Globus pallidus (tissue), 1 donor: ENCODE results near the gene TCOF1.

ENCODE experiments used
- DNase-seq: peaks from one replicate; pipeline ENCODE4 v3.0.0-alpha.2; 2015; ENCODE audit warnings: low spot score

TCOF1 gene, protein sequence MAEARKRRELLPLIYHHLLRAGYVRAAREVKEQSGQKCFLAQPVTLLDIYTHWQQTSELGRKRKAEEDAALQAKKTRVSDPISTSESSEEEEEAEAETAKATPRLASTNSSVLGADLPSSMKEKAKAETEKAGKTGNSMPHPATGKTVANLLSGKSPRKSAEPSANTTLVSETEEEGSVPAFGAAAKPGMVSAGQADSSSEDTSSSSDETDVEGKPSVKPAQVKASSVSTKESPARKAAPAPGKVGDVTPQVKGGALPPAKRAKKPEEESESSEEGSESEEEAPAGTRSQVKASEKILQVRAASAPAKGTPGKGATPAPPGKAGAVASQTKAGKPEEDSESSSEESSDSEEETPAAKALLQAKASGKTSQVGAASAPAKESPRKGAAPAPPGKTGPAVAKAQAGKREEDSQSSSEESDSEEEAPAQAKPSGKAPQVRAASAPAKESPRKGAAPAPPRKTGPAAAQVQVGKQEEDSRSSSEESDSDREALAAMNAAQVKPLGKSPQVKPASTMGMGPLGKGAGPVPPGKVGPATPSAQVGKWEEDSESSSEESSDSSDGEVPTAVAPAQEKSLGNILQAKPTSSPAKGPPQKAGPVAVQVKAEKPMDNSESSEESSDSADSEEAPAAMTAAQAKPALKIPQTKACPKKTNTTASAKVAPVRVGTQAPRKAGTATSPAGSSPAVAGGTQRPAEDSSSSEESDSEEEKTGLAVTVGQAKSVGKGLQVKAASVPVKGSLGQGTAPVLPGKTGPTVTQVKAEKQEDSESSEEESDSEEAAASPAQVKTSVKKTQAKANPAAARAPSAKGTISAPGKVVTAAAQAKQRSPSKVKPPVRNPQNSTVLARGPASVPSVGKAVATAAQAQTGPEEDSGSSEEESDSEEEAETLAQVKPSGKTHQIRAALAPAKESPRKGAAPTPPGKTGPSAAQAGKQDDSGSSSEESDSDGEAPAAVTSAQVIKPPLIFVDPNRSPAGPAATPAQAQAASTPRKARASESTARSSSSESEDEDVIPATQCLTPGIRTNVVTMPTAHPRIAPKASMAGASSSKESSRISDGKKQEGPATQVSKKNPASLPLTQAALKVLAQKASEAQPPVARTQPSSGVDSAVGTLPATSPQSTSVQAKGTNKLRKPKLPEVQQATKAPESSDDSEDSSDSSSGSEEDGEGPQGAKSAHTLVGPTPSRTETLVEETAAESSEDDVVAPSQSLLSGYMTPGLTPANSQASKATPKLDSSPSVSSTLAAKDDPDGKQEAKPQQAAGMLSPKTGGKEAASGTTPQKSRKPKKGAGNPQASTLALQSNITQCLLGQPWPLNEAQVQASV (N-terminal part only)

DNA sequence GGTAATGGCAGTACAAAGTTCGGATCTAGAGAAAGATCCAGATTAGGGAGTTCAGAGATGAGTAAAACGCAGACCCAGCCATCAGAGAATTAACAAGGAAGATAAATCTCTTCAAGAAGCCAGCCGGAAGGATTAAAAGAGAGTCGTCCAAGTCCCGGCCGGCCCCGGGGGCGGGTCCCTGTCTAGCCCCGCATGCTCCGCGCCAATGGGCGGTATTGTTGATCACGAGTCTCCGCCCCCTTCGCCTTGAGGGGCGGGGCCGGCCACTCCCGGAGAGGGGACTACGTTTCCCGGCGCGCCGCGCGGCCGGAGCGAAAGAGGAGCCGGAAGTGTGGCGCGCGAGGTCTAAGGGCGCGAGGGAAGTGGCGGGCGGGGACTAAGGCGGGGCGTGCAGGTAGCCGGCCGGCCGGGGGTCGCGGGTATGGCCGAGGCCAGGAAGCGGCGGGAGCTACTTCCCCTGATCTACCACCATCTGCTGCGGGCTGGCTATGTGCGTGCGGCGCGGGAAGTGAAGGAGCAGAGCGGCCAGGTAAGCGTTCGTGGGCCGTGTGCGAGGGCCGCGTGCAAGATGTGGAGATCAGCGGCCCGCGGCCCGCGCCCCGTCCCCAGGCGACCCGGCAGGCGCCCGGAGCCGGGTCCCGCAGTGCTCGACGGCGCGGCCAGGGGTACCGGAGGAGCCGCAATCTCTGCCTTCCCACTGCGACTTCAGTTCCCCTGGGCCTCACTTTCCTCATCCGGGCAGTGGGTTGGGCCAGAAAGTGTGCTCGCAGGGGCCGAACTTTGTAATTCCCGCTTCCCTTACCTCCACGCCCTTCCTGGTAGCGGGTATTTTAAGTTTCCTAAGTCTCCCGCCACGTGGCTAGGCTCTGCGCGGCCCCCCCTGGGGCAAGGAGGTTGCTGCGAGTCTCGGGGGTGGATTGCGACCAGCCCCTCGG lies at the start of gene TCOF1:
TCOF1 (plus strand) TSS at position 372 of the 935 bp plus-strand sequence; CDS start at position 422, 50 bp downstream.
- peak; percentile 95 for DNase-seq

DNA sequence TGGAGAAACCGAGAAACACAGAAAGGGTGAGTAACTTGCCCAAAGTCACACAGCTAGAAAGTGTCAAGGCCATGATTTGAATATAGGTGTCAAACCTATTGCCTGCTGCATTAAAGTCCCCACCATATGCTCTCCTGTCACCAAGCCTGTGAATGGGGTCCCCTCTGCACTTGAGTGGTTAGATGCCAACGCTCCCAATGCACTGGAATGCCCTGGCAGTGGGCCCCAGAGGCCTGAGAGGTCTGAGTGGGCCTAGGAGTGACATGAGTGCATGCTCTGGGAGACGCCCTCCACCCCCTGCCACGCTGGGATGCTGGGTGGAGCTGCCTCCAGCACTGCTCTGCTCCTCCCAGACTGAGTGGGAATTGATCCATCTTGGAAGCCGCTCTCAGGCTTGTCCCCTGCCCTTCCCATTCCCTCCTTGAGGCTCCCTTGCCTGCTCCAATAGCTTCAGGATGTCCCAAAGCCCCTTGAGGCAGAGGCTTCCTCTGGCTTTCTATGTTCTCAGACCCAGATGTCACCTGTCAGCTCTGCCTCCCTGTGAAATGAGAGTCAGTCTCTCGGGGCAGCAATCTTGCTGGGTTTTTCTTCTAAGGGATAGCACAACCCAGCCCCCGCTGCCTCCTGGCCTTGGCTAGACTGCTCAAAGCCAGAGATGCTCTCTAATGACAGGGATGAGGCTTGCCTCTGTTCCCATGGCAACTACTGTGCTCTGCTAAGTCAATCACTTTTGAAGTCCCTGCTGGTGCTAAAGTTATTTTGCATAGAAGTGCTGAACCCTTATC lies 48.2 kb upstream of the TCOF1 start:
- no peak for DNase-seq

DNA sequence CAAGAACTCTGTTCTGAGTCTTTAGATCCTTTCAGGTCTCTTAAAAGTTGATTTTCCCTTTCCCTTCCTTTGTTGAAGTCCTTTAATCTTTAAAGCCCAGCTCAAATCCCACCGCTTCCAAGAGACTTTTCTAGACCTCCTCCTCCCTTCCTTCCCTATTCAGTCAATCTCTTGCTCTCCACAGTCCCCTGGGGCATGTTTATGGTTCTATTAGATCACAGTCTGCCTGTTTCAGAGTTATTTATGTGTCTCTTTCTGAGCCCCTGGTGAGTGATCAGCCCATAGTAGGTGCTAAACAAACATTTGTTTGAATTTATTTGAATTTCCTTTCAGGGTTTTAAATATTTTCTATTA lies 47.6 kb upstream of the TCOF1 start:
- no peak for DNase-seq

DNA sequence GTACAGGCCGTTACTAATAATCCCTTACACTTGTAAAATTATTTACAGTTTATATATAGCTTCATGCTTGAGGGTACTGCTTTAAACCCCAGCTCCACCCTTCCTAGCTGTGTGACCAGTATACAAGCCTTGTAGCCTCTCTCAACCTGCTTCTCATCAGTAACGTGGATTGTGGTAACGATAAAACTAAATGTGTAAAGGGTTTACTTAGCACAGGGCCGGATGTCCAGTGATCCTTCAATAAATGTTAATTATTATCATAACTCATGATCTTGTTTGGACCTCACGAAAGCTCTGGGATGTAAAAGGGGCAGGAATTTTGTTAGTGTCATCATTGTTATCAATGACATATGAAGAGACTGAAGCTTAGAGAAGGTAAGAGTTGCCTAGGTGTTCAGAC lies 47.3 kb upstream of the TCOF1 start:
- no peak for DNase-seq

DNA sequence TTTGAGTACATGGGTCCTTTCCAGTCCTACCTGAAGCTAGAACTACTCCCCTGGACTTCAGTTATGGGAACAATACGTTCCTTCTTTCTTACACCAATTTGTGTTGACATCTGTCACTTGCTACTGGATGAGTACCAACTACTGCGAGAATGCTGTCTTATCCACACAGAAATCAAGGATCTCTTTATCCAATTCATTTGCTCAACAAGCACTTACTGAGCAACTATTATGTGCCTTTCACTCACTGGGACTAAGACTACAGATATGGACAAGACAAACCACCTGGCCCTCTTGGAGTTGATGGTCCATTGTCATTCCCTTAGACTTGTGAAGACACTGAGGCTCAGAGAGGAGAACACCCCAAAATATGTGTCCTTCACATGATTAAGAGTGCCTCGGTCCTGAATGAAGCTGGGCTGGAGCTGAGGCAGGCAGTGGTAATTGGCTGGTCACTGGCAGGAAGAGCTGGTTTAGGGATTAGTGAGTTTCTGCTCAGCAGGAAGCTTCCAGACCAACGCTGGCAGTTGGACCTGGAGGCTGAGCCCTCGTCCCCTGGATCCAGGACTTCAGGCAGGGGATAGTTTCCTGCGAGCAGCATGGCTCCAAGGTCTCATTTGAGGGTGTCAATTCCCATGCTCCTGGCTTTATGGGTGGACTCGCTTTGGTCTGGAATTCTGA lies 46.3 kb upstream of the TCOF1 start:
- DNase-seq: no peak

DNA sequence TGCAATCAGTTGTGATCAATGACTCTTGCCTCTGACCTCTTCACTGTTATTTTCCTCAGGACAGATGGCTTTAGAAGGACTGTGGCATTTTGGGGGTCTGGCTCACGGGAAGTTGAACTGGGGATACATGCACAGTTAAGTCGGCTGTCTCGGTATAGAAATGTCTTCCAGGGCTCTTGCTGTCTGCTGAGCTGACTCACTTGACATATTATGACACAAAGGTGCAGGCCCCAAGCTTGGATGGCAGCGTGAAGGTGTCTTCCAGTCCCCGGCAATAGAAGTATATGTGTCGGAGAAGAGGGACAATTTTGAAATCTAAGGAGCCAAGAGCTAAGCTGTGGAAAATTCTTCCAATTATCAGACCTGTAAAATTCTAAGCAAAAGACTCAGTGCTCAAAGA lies 45.0 kb upstream of the TCOF1 start:
- DNase-seq: no peak

DNA sequence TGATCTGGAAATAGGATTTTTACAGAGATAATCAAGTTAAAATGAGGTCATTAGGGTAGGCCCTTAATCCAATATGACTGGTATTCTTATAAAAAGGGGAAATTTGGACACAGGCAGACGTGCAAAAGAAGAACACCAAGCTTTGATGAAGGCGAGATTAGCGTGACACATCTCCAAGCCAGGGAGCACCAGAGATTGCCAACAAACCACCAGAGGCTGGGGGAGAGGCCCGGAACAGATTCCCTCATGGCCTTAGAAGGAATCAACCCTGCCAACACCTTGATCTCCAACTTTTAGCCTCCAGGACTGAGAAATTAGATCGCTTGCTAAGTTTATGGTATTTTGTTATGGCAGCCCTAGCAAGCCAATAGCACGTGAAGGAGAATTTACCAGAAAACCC lies 44.0 kb upstream of the TCOF1 start:
- DNase-seq: no peak

DNA sequence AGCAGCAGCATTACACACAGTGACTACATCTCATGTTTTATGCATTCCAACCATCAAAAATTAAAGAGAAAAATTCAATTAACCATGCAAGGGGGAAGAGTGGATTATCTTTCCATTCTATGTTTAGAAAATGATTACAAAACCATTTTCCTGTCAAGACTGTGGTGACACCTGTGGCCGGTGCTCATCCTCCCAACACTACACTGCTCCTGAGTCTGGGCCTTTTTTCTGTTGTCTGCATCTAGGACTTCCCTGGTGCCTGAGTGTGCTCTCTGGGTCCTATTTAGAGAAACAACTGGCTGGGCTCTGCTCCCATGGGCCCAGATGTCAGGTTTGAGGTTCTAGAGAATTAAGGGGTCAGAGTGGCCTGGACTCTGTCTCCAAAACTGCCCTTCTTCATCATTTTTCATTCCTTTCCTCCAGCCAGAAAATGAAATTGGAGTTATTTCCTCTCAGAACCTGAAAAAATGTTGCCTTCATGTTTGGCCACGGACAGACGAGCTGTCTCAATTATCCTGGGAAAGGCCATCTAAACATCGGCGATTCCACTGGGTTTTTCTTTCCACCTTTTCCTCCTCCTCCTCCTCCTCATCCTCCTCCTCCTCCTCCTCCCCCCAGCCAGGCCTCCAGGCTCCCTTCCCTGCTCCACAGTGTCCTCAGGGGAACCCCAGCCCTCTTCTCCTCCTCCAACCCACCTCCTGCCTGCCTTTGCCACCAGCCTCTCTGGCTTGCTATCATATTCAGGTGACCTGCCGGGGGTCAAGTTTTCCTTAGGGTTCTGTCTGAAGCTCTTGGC lies 43.4 kb upstream of the TCOF1 start:
- no peak for DNase-seq

DNA sequence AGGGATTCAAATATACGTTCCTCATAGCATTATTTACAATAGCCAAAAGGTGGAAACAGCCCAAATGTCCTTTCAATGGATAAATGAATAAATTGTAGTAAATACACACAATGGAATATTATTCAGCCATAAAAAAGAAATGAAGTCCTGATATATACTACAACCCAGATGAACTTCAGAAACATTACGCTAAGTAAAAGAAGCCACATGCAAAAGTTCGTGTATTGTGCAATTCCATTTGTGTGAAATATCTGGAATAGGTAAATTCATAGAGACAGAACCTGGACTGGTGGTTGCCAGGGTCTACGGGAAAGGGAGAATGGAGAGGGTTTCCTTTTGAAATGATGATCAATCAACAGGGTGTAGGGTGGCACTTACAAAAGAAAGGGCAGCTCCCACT lies 42.3 kb upstream of the TCOF1 start:
- no peak for DNase-seq

DNA sequence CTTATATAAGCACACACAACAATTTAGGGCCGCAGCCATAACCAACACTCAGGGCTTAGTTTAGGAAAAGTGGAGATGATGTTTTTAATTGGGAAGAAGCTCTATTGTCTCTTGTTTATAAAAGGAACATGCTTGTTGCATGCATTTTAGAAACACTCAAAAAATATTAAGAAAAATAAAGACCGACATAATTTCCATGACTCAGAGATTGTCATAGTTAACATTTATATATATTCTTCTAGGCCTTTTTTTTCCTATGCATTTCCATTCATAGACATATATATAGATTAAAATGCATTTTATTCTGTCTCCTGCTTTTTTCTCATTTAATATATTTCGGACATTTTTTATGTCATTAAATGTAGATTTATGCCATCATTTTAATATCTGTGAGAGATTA lies 41.2 kb upstream of the TCOF1 start:
- no peak for DNase-seq

DNA sequence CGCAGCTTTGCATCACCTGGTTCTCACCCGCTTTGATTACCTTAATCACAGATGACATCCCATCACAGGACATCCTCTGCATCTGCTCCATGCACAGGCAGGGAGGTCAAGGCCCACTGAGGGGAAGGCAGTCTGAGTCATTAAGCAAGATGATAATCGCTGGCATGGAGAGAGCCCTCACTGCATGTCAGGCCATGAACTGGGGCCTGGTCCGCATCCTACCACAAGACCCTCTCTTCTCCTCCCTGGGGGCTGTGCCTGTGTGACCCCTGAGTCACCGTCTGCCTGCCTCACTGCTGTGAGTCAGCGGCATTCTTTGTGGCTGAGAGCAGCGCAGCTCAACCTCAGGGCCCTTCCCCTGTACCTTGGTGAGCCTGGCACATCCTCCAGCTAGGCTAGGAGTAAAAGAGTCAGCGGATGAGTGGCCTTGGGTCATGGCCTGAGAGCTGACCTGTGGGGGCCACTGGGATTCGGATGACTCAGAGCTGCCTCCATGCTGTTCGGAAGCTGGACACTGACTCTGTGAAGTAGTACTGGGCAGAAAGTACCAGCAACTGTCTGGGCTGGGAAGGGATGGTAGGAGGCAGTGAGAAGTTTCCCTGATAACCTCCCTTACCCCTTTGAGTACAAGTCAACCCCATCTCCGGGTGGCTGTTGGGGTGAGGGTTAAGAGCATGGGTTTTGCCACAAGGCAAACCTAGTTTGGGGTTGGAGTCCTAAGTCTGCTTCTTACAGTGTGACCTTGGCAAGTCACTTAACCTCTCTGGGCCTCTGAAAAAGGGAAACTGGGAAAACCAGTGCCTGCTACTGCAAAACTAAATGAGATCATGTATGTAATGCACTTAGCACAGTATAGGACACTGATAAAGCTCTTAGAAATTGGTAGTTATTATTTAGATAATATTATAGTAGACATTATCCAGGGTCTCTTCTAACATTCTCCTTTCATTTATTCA lies 40.2 kb upstream of the TCOF1 start:
- DNase-seq: no peak

DNA sequence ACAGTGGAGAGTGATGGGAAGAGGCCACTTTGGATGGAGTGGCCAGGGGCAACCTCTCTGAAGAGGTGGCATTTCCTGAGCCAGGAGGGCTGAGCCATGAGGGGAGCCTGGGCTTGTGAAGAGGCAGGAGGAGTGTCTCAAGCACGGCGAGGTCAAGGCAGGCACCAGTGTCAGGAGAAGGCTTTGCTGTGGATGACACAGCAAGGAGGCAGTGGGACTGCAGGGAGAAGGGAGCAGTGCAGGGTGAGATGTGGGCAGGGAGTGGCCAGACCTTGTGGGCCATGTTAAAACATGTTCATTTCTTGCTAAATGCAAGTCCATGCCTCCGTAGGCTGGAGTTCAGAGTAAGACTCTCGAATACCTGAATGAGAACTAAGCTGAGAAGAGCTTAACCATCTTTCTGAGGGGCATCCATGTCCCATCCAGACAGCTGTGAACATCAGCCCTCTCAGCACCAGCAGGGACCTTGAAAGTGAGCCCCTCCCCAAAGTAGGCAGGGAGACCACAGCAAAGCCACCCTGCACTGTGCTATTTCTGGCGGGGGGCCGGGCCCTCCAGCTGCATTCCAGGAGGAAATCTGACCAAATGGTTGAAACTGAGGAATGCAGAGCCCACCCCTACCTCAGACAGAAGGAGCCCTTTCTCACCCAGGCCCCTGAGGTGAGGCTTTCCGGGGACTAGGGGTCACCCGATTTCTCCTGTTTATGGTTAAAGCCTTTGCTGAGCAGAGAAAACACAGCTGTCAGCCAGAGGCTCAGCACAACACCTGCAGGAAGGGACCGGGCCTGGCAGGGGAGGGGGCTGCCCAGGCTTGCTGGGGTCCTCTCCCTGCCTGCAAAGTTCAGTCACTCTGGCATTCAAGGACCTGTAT lies 38.6 kb upstream of the TCOF1 start:
- DNase-seq: no peak

DNA sequence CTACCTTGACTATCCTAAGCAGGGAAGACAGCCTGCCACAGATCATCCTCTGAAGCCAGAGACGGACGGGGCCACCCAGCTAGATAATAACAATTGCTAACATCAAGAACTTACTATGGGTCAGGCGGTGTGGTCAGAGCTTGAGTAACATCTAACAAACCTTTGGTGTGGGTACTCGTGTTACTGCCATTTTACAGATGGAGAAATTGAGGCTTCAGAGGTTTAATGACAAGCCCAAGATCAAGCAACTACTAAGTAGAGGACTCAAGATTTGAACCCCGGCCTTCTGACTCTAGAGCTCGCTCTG lies 38.1 kb upstream of the TCOF1 start:
- no peak for DNase-seq

DNA sequence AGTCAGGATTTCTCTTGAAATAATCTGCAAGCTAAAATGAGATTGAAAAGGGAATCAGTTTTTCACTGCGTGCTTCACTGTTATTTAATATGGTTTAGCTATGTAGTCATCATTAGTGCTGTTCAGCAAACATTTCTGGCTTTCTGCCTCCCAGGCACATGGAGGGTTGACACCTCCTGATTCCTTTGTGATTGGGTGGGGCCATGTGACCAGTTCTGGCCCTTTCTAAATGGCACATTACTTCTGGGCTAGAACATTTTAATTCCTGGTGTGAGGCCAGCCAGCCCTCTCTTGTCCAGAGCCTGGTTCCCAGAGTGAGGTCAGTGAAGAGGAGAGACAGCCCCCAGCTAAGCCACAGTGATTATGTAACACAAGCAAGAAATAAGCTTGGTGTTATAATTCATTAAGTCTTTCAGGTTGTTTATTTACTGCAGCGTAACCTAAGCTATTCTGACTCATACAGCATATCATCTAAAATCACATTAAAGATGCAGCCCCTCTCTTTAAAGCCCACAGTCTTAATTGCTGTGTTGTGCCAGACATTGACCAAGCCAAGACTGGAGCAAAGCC lies 37.4 kb upstream of the TCOF1 start:
- peak; percentile 78 for DNase-seq

DNA sequence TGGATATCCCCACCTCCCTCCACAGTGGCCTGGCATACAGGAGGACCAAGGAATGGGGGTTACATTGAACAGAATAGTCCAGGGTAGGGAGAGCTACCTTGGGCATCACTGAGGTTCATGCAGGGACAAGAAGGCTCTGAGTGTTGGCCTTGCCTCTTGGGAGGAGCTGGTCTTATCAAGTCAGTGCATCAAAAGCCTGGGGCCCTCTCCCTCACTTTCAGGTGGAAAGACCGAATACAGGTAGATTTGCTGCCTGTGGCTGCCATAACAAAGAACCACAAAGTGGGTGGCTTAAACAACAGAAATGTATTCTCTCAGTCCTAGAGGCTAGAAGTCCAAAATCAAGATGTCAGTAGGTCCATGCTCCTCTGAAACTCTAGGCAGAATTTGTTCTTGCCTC lies 36.3 kb upstream of the TCOF1 start:
- no peak for DNase-seq

DNA sequence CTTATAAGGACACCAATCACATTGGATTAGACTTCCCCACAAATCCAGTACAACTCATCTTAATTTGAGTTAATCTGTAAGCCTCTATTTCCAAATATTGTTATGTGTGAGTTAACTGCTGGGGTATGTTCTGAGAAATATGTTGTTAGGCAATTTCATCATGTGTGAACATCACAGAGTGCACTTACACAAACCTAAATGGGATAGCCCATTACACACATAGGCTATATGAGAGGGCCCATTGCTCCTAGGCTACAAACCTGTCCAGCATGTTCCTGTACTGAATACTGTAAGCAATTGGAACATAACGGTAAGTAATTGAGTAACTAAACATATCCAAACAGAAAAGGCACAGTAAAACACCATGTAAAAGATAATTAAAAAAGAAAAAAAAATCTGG lies 35.7 kb upstream of the TCOF1 start:
- no peak for DNase-seq

DNA sequence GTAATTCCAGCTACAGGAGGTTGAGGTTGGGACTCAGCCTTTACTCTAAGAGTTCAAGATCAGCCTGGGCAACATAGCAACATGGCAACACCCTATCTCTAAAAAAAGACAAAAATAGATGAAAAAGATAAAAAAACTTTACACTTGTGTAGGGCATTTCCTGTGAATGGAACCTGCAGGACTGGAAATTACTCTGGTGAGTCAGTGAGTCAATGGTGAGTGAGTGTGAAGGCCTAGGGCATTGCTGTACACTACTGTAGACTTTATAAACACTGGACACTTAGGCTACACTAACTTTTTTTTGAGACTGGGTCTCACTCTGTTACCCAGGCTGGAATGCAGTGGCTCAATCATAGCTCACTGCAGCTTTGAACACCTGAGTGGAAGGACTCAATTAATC lies 35.3 kb upstream of the TCOF1 start:
- DNase-seq: no peak
